ENCODE data around the gene USP7. TPM values are rescaled to one million over a fixed set of nuclear protein-coding genes. Genes with fewer than 3 reads are reported as not detected.

Gene USP7
- total and polyA plus RNA-seq, 2 donors from 2014 or later: 26.7 to 92.0 TPM

DNA sequence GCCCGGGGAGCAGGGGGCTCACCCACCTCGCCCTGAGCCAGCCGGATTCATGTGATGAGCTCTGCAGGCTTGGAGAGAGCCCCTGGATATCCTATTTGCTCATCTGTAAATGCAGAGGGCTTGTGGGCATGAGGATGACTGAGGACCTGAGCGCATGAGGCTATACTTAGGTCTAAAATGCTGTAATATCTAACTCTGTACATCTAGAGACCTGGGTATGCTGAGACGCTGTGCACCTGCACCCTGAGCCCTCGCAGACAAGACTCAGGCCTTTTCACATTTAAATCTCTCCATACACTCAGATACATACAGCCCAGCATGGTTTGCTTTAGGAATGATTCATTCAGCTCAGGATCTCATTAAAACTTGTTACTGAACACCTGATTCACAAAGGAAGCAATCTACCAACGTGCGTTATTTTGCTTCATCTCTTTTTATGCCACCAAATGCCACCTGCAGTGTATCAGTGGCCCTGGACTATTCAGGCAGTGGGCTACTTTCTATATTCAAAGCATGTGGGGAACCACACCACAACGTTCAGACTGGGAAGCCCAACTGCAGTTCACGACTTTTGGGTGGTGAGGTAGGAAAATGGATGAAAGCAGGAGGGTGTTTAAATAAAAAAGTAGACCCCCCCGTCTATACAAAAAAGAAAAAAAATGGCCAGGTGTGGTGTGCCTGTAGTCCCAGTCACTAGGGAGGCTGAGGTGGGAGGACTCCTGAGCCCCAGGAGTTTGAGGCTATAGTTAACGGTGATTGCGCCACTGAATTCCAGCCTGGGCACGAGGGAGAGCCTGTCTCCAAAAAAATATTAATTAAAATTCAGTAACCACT is 12.0 kb downstream of the USP7 start:
- TF ChIP-seq, protein P1, sequence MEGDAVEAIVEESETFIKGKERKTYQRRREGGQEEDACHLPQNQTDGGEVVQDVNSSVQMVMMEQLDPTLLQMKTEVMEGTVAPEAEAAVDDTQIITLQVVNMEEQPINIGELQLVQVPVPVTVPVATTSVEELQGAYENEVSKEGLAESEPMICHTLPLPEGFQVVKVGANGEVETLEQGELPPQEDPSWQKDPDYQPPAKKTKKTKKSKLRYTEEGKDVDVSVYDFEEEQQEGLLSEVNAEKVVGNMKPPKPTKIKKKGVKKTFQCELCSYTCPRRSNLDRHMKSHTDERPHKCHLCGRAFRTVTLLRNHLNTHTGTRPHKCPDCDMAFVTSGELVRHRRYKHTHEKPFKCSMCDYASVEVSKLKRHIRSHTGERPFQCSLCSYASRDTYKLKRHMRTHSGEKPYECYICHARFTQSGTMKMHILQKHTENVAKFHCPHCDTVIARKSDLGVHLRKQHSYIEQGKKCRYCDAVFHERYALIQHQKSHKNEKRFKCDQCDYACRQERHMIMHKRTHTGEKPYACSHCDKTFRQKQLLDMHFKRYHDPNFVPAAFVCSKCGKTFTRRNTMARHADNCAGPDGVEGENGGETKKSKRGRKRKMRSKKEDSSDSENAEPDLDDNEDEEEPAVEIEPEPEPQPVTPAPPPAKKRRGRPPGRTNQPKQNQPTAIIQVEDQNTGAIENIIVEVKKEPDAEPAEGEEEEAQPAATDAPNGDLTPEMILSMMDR (IDR thresholded peaks at IDR 0.05; ENCODE audit: borderline replicate concordance, extremely low read depth, insufficient read depth): no peak
- Histone ChIP-seq H3K9ac (ENCODE audit: low read length in 3 of 3) (no peak overlapping the region), H3K9me3 (ENCODE audit: control insufficient read depth in 2 of 3, insufficient read depth in 1 of 3, low read length in 3 of 3) (no peaks in the 10 kb centered on the region), H3K4me3 (ENCODE audit: low read length in 3 of 3) (no peak overlapping the region), H3K36me3 (ENCODE audit: control insufficient read depth in 2 of 3, insufficient read depth in 3 of 3, low read length in 3 of 3) (no peaks in the 10 kb centered on the region), H3K27ac (ENCODE audit: low read depth in 2 of 2, low read length in 2 of 2) (no peak overlapping the region), H3K4me1 (ENCODE audit: control insufficient read depth in 2 of 3, insufficient read depth in 2 of 3, low read depth in 1 of 3, low read length in 3 of 3) (peaks cover 0 to 37% (median 24%) of the 10 kb centered on the region in 3 donors), H3K27me3 (ENCODE audit: control insufficient read depth, insufficient read depth, low read length) (no peaks in the 10 kb centered on the region)
- no peak for FAIRE-seq
- intact Hi-C loops (cut with DNase I): loop anchor here (10.0 kb wide), 1 partner anchor 57 kb away; no protein-coding TSS in a partner anchor
- no peak for DNase-seq

DNA sequence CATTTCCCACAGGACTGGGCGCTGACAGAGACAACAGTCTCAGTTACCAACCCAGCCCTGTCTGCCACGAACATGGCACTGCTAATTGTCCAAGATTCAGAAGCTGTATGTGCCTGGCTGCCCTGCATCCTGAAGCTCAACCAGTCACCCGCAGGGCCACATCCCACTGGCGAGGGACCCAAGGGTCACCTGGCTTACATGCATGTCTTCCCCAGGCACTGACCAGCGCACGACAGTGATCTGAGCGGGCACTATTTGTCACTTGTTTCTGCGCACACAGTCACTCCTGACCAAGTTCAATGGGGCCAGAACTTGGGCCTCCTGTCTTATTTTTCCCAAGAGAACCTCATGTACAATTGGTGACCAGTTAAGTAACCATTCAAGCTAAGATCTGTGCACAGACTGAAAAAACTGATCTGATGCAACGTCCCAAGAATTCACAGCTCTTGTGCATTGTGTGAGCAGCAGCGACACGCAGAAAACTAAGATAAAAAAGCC is 13.1 kb downstream of the USP7 start:
- Histone ChIP-seq H3K27me3 (ENCODE audit: control insufficient read depth, insufficient read depth, low read length) (no peaks in the 10 kb centered on the region), H3K4me3 (ENCODE audit: low read length in 3 of 3) (peak overlapping the region in 1 of 3 donors; percentile 1), H3K4me1 (ENCODE audit: control insufficient read depth in 2 of 3, insufficient read depth in 2 of 3, low read depth in 1 of 3, low read length in 3 of 3) (peaks cover 0 to 32% (median 16%) of the 10 kb centered on the region in 3 donors), H3K36me3 (ENCODE audit: control insufficient read depth in 2 of 3, insufficient read depth in 3 of 3, low read length in 3 of 3) (no peaks in the 10 kb centered on the region), H3K9me3 (ENCODE audit: control insufficient read depth in 2 of 3, insufficient read depth in 1 of 3, low read length in 3 of 3) (no peaks in the 10 kb centered on the region), H3K27ac (ENCODE audit: low read depth in 2 of 2, low read length in 2 of 2) (no peak overlapping the region), H3K9ac (ENCODE audit: low read length in 3 of 3) (no peak overlapping the region)
- no peak for DNase-seq
- intact Hi-C loops (cut with DNase I): loop anchor here (10.0 kb wide), 1 partner anchor 56 kb away; no protein-coding TSS in a partner anchor
- FAIRE-seq: no peak
- TF ChIP-seq, protein P1 (IDR thresholded peaks at IDR 0.05; ENCODE audit: borderline replicate concordance, extremely low read depth, insufficient read depth): no peak

DNA sequence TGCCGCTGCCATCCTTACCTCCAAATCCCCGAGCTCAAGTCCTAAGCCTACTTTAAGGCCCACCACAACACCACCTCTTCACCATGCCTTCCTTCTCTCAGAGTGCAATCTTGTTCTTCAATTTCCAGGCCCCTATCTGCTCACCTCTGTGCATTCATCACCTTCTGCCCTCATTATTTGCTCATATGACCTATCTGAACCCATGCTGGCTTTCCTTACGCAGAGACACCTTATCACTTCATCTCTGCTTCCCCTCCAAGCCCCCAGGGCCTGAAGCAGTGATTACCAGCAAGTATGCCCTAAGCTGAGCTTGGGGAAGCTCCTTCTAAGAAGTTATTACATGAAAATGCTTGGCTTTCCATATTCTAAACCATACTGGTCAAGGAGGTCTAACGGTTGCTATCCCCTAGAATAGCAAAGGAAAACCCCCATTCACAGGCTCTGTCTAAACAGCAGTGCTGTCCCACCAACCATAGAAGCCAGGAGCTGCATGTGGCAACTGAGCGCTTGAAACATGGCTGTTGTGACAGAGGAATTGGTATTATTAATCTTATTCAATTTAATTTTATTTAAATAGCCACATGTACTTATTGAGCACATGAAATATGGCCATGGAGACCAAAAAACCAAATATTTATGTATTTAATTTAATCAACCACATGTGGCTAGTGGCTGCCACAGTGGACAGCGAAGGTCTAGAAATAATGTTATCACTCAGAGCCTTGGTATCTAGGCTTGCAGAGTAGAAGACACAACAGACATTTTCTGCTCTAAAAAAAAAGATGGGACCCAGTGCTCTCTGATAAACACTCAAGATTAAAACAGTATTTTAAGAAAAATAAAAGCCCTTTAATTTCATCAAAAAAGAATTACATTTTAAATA is 13.9 kb downstream of the USP7 start:
- intact Hi-C loops (cut with DNase I): loop anchor here (10.0 kb wide), 1 partner anchor 55 kb away; no protein-coding TSS in a partner anchor
- Histone ChIP-seq H3K9ac (ENCODE audit: low read length in 3 of 3) (no peak overlapping the region), H3K9me3 (ENCODE audit: control insufficient read depth in 2 of 3, insufficient read depth in 1 of 3, low read length in 3 of 3) (no peaks in the 10 kb centered on the region), H3K4me3 (ENCODE audit: low read length in 3 of 3) (no peak overlapping the region), H3K4me1 (ENCODE audit: control insufficient read depth in 2 of 3, insufficient read depth in 2 of 3, low read depth in 1 of 3, low read length in 3 of 3) (peaks cover 0 to 32% (median 15%) of the 10 kb centered on the region in 3 donors), H3K36me3 (ENCODE audit: control insufficient read depth in 2 of 3, insufficient read depth in 3 of 3, low read length in 3 of 3) (no peaks in the 10 kb centered on the region), H3K27me3 (ENCODE audit: control insufficient read depth, insufficient read depth, low read length) (no peaks in the 10 kb centered on the region), H3K27ac (ENCODE audit: low read depth in 2 of 2, low read length in 2 of 2) (no peak overlapping the region)
- DNase-seq (no peak), FAIRE-seq (no peak)
- TF ChIP-seq, protein P1 (IDR thresholded peaks at IDR 0.05; ENCODE audit: borderline replicate concordance, extremely low read depth, insufficient read depth): no peak
